Hepatocyte (in vitro differentiated cells): Measurements from ENCODE around the gene LDLRAP1.

Source experiments
- CTCF ChIP-seq: fragments of 200-600 bp; sonication (generic); IDR thresholded peaks from 2 replicates; pipeline ENCODE4 v1.5.1; 2016; ENCODE audit warnings: antibody characterized with exemption, mild to moderate bottlenecking; ENCODE audit not compliant: poor library complexity
- EZH2 ChIP-seq: fragments of 200-600 bp; sonication (generic); IDR thresholded peaks from 2 replicates; pipeline ENCODE4 v1.6.1; 2016; ENCODE audit warnings: antibody characterized with exemption, mild to moderate bottlenecking, borderline replicate concordance
- EZH2phosphoT487 ChIP-seq: fragments of 200-600 bp; sonication (generic); IDR thresholded peaks from one replicate; pipeline ENCODE4 v1.6.1; 2018; ENCODE audit warnings: antibody characterized with exemption, mild to moderate bottlenecking, low read depth, moderate library complexity; ENCODE audit not compliant: unreplicated experiment, severe bottlenecking

GRCh38 chr1:25615563-25616094, 72.2 kb downstream of the LDLRAP1 start:
- no peak for TF ChIP-seq EZH2
- no peak for TF ChIP-seq EZH2phosphoT487
- TF ChIP-seq CTCF, result no peak
